HCT116 (cell line): ENCODE results near the gene TCERG1L. TPM values are rescaled to one million over a fixed set of nuclear protein-coding genes. Genes with fewer than 3 reads are reported as not detected.

ENCODE experiments used
- ATAC-seq: fragments of 200-7000 bp; cut with Tn5 transposase; 2 replicates; pipeline ENCODE4 v1.9.1; 2020; ENCODE audit warnings: mild to moderate bottlenecking, moderate library complexity
- BruUV-seq: library from RNA; stranded (reverse); fragments of 400-500 nt; replicated peaks from 2 replicates; lab custom pipeline; 2021; lab: Mats Ljungman, UMichigan
- CTCF ChIA-PET: fragments of 300-600 bp; sonication (Branson Sonifier 250); formaldehyde crosslinking; loops from one replicate; lab custom pipeline; 2021; ENCODE audit warnings: antibody characterized with exemption; lab: Charles Lee
- POLR2A ChIA-PET: fragments of 300-600, 350-600 bp; sonication (Branson Sonifier 250); formaldehyde crosslinking; loops from one replicate; lab custom pipeline; 2021; ENCODE audit warnings: antibody characterized with exemption; lab: Charles Lee
- RAD21 ChIA-PET, 2 experiments: fragments of 300-600 bp; sonication (Branson Sonifier 250); formaldehyde crosslinking; loops; one replicate each; lab custom pipeline; 2023; ENCODE audit warnings: low total read pairs in 2 of 2; ENCODE audit not compliant: uncharacterized antibody in 2 of 2, unreplicated experiment in 2 of 2, low non-redundant PET in 1 of 2; lab: Charles Lee
- DNase-seq: peaks from one replicate; pipeline ENCODE4 v3.0.0-alpha.2; 2010; ENCODE audit warnings: low read depth, low spot score
- H2AFZ ChIP-seq: fragments of 200-600 bp; shearing (Covaris generic), sonication (generic); 2 replicates; pipeline ENCODE4 v1.6.1; 2017; ENCODE audit warnings: low read depth, mixed run types, mixed read lengths, antibody characterized with exemption, low read length; ENCODE audit not compliant: poor library complexity, severe bottlenecking
- H3K27ac ChIP-seq: 2 replicates; pipeline ENCODE4 v1.5.1; 2012; ENCODE audit warnings: low read depth, low read length
- H3K27me3 ChIP-seq: fragments of 200-600 bp; sonication (generic); 2 replicates; pipeline ENCODE4 v1.6.1; 2016; ENCODE audit warnings: mixed run types, low read length, mixed read lengths; ENCODE audit not compliant: insufficient read depth
- H3K36me3 ChIP-seq, 2 experiments: fragments of 200-500 bp in 1 of 2; fragments of 200-600 bp in 1 of 2; sonication (Bioruptor generic) in 1 of 2; sonication (generic) in 1 of 2; 2 replicates each; pipeline versions ENCODE4 v1.5.1 to v1.6.1; 2014 to 2016; ENCODE audit warnings: low read length in 2 of 2, inconsistent platforms in 1 of 2, mixed read lengths in 1 of 2, mixed run types in 1 of 2; ENCODE audit not compliant: insufficient read depth in 2 of 2, control insufficient read depth in 1 of 2
- H3K4me1 ChIP-seq, 2 experiments: fragments of 200-600 bp in 1 of 2; sonication (generic) in 1 of 2; 2 replicates each; pipeline versions ENCODE4 v1.5.1 to v1.6.1; 2012 to 2017; ENCODE audit warnings: low read length in 2 of 2, inconsistent platforms in 1 of 2, mild to moderate bottlenecking in 1 of 2, mixed read lengths in 1 of 2, mixed run types in 1 of 2, moderate library complexity in 1 of 2; ENCODE audit not compliant: insufficient read depth in 2 of 2, control insufficient read depth in 1 of 2
- H3K4me2 ChIP-seq: fragments of 200-600 bp; sonication (generic); 2 replicates; pipeline ENCODE4 v1.6.1; 2017; ENCODE audit warnings: mixed run types, low read length, mixed read lengths
- H3K4me3 ChIP-seq, 2 experiments: fragments of 200-600 bp in 1 of 2; sonication (generic) in 1 of 2; replicated peaks in 1 of 2; 2 replicates each; pipeline ENCODE4 v1.5.1; 2011 to 2016; ENCODE audit warnings: low read length in 2 of 2, control low read depth in 1 of 2, low read depth in 1 of 2, mild to moderate bottlenecking in 1 of 2, mixed read lengths in 1 of 2, mixed run types in 1 of 2
- H3K79me2 ChIP-seq: fragments of 200-600 bp; sonication (generic); 2 replicates; pipeline ENCODE4 v1.6.1; 2017; ENCODE audit warnings: mild to moderate bottlenecking, mixed run types, low read length, moderate library complexity, mixed read lengths; ENCODE audit not compliant: insufficient read depth
- H3K9ac ChIP-seq: fragments of 200-600 bp; sonication (generic); 2 replicates; pipeline ENCODE4 v1.6.1; 2016; ENCODE audit warnings: low read length, mixed read lengths
- H3K9me2 ChIP-seq: fragments of 200-600 bp; sonication (generic), shearing (Covaris generic); 2 replicates; pipeline ENCODE4 v1.6.1; 2017; ENCODE audit warnings: mixed run types, mild to moderate bottlenecking, moderate library complexity; ENCODE audit not compliant: insufficient read depth
- H3K9me3 ChIP-seq, 2 experiments: fragments of 200-500 bp in 1 of 2; fragments of 200-600 bp in 1 of 2; sonication (Bioruptor generic) in 1 of 2; sonication (generic) in 1 of 2; 2 replicates each; pipeline ENCODE4 v1.6.1; 2014 to 2017; ENCODE audit warnings: low read length in 2 of 2, mixed read lengths in 2 of 2, inconsistent platforms in 1 of 2, low read depth in 1 of 2, mild to moderate bottlenecking in 1 of 2, mixed run types in 1 of 2, moderate library complexity in 1 of 2; ENCODE audit not compliant: control insufficient read depth in 1 of 2, insufficient read depth in 1 of 2
- H4K20me1 ChIP-seq: fragments of 200-600 bp; sonication (generic), shearing (Covaris generic); 2 replicates; pipeline ENCODE4 v1.6.1; 2017; ENCODE audit warnings: mixed run types, mild to moderate bottlenecking, moderate library complexity; ENCODE audit not compliant: insufficient read depth
- CBX3 ChIP-seq: IDR thresholded peaks from 2 replicates; pipeline ENCODE4 v1.6.1; 2012; ENCODE audit warnings: low read depth
- ELF1 ChIP-seq: IDR thresholded peaks from 2 replicates; pipeline ENCODE4 v1.6.1; 2012; ENCODE audit warnings: low read depth, borderline replicate concordance
- EZH2 ChIP-seq: fragments of 200-600 bp; sonication (generic); IDR thresholded peaks from 2 replicates; pipeline ENCODE4 v1.6.1; 2017; ENCODE audit warnings: antibody characterized with exemption, mixed run types
- EZH2phosphoT487 ChIP-seq: fragments of 200-600 bp; IDR thresholded peaks from 2 replicates; pipeline ENCODE4 v1.6.1; 2018; ENCODE audit warnings: antibody characterized with exemption, borderline replicate concordance
- FOSL1 ChIP-seq: IDR thresholded peaks from 2 replicates; pipeline ENCODE4 v1.6.1; 2012; ENCODE audit warnings: low read depth
- JUND ChIP-seq: IDR thresholded peaks from 2 replicates; pipeline ENCODE4 v1.6.1; 2012
- POLR2AphosphoS5 ChIP-seq: IDR thresholded peaks from 2 replicates; pipeline ENCODE4 v1.6.1; 2011; ENCODE audit warnings: mild to moderate bottlenecking, low read depth, low read length, moderate library complexity
- RAD21 ChIP-seq: IDR thresholded peaks from 2 replicates; pipeline ENCODE4 v1.6.1; 2012; ENCODE audit warnings: low read depth, mild to moderate bottlenecking
- SRF ChIP-seq: IDR thresholded peaks from 2 replicates; pipeline ENCODE4 v1.6.1; 2012; ENCODE audit warnings: low read depth
- YY1 ChIP-seq: IDR thresholded peaks from 2 replicates; pipeline ENCODE4 v1.6.1; 2011; ENCODE audit warnings: low read length, low read depth, moderate library complexity, mild to moderate bottlenecking; ENCODE audit not compliant: insufficient replicate concordance; ENCODE audit errors: extremely low read depth
- ZFX ChIP-seq: fragments of 450-650 bp; IDR thresholded peaks from 2 replicates; pipeline ENCODE4 v1.6.1; 2017
- intact Hi-C: fragments of 100-400 bp; cut with micrococcal nuclease; formaldehyde crosslinking; loops from 2 replicates; pipeline ENCODE4 v1.10.0; 2022
- total RNA-seq: library from RNA; stranded (reverse); gene quantifications from one replicate; pipeline ENCODE4 v1.2.1, GENCODE V29; 2021; ENCODE audit not compliant: unreplicated experiment
- TF ChIP-seq, protein P1 (sequence below): IDR thresholded peaks from 2 replicates; pipeline ENCODE4 v1.6.1; 2012
- TF ChIP-seq, protein P2 (sequence below): IDR thresholded peaks from 2 replicates; pipeline ENCODE4 v1.6.1; 2012
- TF ChIP-seq, protein P3 (sequence below): IDR thresholded peaks from 2 replicates; pipeline ENCODE4 v1.6.1; 2011; ENCODE audit warnings: mild to moderate bottlenecking, low read length, moderate library complexity; ENCODE audit not compliant: insufficient replicate concordance; ENCODE audit errors: extremely low read depth

Gene TCERG1L
- total RNA-seq, 1 experiment from 2014 or later: not detected

DNA sequence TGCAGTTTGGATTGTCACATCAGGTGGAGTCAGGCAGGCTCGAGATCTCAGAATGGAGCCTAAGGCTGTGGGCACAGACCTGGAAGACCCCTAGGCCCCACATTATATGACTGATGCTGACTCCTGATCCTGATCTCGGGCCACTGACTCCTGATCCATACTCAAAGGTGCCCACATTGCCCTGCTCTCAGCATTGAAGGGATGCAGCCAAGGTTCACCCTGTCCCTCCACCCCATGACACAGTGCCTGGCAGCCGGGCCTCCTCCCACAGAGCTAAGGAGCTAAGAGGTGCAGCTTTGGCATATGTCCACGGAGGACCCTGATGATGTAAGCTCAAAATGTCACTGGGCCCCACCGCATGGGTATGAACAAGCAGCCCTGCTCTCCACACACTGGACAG is 36.6 kb downstream of the TCERG1L start:
- Histone ChIP-seq H2AFZ (no peak overlapping the region), H3K79me2 (no peaks in the 10 kb centered on the region), H4K20me1 (no peaks in the 10 kb centered on the region), H3K27me3 (no peaks in the 10 kb centered on the region), H3K4me2 (no peak overlapping the region), H3K36me3 (no peaks in the 10 kb centered on the region), H3K4me3 (no peak overlapping the region), H3K9ac (no peak overlapping the region), H3K4me1 (no peaks in the 10 kb centered on the region), H3K27ac (no peak overlapping the region), H3K9me3 (no peaks in the 10 kb centered on the region), H3K9me2 (no peaks in the 10 kb centered on the region)
- RAD21 ChIA-PET: no interaction called here
- CTCF ChIA-PET: no interaction called here
- POLR2A ChIA-PET: no interaction called here
- intact Hi-C loops: no loop called here
- BruUV-seq: no TSS peak
- TF ChIP-seq CBX3: no peak
- no peak for TF ChIP-seq ZFX
- no peak for TF ChIP-seq POLR2AphosphoS5
- TF ChIP-seq JUND: no peak
- no peak for TF ChIP-seq EZH2phosphoT487
- TF ChIP-seq, protein P1, sequence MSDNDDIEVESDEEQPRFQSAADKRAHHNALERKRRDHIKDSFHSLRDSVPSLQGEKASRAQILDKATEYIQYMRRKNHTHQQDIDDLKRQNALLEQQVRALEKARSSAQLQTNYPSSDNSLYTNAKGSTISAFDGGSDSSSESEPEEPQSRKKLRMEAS: no peak
- TF ChIP-seq FOSL1: no peak
- TF ChIP-seq, protein P2, sequence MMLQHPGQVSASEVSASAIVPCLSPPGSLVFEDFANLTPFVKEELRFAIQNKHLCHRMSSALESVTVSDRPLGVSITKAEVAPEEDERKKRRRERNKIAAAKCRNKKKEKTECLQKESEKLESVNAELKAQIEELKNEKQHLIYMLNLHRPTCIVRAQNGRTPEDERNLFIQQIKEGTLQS: no peak
- no peak for TF ChIP-seq EZH2
- TF ChIP-seq, protein P3, sequence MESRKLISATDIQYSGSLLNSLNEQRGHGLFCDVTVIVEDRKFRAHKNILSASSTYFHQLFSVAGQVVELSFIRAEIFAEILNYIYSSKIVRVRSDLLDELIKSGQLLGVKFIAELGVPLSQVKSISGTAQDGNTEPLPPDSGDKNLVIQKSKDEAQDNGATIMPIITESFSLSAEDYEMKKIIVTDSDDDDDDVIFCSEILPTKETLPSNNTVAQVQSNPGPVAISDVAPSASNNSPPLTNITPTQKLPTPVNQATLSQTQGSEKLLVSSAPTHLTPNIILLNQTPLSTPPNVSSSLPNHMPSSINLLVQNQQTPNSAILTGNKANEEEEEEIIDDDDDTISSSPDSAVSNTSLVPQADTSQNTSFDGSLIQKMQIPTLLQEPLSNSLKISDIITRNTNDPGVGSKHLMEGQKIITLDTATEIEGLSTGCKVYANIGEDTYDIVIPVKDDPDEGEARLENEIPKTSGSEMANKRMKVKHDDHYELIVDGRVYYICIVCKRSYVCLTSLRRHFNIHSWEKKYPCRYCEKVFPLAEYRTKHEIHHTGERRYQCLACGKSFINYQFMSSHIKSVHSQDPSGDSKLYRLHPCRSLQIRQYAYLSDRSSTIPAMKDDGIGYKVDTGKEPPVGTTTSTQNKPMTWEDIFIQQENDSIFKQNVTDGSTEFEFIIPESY: no peak
- TF ChIP-seq YY1: no peak
- TF ChIP-seq SRF: no peak
- no peak for TF ChIP-seq ELF1
- no peak for TF ChIP-seq RAD21
- ATAC-seq (no peak), DNase-seq (no peak)
